Parathyroid adenoma (tissue), 2 donors: Measurements from ENCODE around the gene UNC5C.

Experiments
- H2AFZ ChIP-seq: fragments of 300-600 bp; sonication (generic); one replicate; pipeline ENCODE4 v1.7.0; 2017; ENCODE audit warnings: antibody characterized with exemption, mild to moderate bottlenecking
- H3K27ac ChIP-seq: fragments of 300-600 bp; sonication (generic); one replicate; pipeline ENCODE4 v1.7.0; 2017
- H3K27me3 ChIP-seq: fragments of 300-600 bp; sonication (generic); one replicate; pipeline ENCODE4 v1.7.0; 2017; ENCODE audit warnings: low read length; ENCODE audit not compliant: control insufficient read depth, insufficient read depth
- H3K36me3 ChIP-seq: fragments of 300-600 bp; sonication (generic); one replicate; pipeline ENCODE4 v1.7.0; 2017; ENCODE audit warnings: low read length; ENCODE audit not compliant: control insufficient read depth, insufficient read depth
- H3K4me1 ChIP-seq: fragments of 300-600 bp; sonication (generic); one replicate; pipeline ENCODE4 v1.7.0; 2017; ENCODE audit warnings: control low read depth
- H3K4me2 ChIP-seq: fragments of 300-600 bp; sonication (generic); one replicate; pipeline ENCODE4 v1.7.0; 2017; ENCODE audit warnings: low read length
- H3K4me3 ChIP-seq: fragments of 300-600 bp; sonication (generic); one replicate; pipeline ENCODE4 v1.7.0; 2017; ENCODE audit warnings: low read depth, low read length
- H3K79me2 ChIP-seq: fragments of 300-600 bp; sonication (generic); one replicate; pipeline ENCODE4 v1.7.0; 2017; ENCODE audit warnings: control low read depth
- H3K9ac ChIP-seq: fragments of 300-600 bp; sonication (generic); one replicate; pipeline ENCODE4 v1.7.0; 2017; ENCODE audit warnings: mild to moderate bottlenecking
- H3K9me3 ChIP-seq: fragments of 300-600 bp; sonication (generic); one replicate; pipeline ENCODE4 v1.7.0; 2017; ENCODE audit warnings: low read length; ENCODE audit not compliant: control insufficient read depth
- TF ChIP-seq, protein P1 (sequence below): fragments of 300-600 bp; sonication (generic); IDR thresholded peaks from one replicate; pipeline ENCODE4 v1.7.0; 2017; ENCODE audit warnings: antibody characterized with exemption, mild to moderate bottlenecking
- donor health status: primary hyperparathyroidism.

Gene UNC5C

DNA sequence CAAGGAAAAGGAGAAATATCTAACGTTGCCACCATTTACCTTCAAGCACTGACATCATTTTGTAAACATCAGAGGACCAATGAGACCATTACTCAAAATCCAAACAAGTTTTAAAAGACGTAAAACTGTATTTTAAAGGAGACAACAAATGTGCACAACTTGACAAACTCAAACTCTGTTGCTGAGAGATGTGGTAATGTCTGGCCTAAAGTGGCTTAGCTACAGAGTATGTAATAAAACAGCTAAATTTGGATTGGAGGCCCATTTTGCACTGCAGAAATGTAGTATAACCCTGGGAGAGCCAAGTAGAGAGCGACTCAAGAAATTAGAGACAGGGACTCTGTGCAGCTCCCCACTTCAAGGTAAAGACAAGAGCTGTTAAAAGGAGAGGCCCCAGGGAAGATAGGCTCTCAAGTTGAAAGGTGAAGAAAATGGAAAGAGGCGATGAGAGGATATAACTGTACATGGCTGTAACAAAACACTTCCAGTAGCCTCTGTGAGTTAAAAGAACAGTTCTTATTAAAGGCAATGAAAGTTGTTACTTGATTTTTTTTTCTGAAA lies 20.3 kb downstream of the UNC5C start:
- TF ChIP-seq, protein P1, sequence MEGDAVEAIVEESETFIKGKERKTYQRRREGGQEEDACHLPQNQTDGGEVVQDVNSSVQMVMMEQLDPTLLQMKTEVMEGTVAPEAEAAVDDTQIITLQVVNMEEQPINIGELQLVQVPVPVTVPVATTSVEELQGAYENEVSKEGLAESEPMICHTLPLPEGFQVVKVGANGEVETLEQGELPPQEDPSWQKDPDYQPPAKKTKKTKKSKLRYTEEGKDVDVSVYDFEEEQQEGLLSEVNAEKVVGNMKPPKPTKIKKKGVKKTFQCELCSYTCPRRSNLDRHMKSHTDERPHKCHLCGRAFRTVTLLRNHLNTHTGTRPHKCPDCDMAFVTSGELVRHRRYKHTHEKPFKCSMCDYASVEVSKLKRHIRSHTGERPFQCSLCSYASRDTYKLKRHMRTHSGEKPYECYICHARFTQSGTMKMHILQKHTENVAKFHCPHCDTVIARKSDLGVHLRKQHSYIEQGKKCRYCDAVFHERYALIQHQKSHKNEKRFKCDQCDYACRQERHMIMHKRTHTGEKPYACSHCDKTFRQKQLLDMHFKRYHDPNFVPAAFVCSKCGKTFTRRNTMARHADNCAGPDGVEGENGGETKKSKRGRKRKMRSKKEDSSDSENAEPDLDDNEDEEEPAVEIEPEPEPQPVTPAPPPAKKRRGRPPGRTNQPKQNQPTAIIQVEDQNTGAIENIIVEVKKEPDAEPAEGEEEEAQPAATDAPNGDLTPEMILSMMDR = no peak
- no peak overlapping the region for H3K9ac ChIP-seq
- H2AFZ ChIP-seq = no peak overlapping the region
- no peak overlapping the region for H3K4me3 ChIP-seq
- no peak overlapping the region for H3K4me2 ChIP-seq
- H3K36me3 ChIP-seq = no peaks in the 10 kb centered on the region
- no peaks in the 10 kb centered on the region for H3K79me2 ChIP-seq
- H3K9me3 ChIP-seq = no peaks in the 10 kb centered on the region
- no peaks in the 10 kb centered on the region for H3K27me3 ChIP-seq
- no peaks in the 10 kb centered on the region for H3K4me1 ChIP-seq
- no peak overlapping the region for H3K27ac ChIP-seq

DNA sequence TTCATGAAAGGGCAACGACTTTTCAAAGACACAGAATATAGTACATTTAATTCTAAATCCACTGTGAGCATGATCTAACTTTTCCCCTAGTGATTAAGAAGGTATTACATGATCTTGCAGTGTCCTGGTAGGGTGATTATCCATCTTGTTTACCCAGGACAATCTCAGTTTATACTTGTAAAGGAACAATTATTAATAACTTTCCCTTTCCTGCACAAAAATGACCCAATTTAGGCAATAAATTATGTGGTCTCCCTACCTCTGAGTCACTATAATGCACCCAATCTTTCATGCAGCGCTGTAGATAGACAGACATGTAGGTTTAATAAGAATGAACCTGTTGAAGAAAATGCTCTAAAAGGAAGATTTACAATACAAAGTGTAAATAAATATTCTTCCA lies 22.7 kb downstream of the UNC5C start:
- Histone ChIP-seq H2AFZ (no peak overlapping the region), H3K4me2 (no peak overlapping the region), H3K79me2 (no peaks in the 10 kb centered on the region), H3K36me3 (no peaks in the 10 kb centered on the region), H3K9me3 (no peaks in the 10 kb centered on the region), H3K4me3 (no peak overlapping the region), H3K9ac (no peak overlapping the region), H3K4me1 (no peaks in the 10 kb centered on the region), H3K27me3 (no peaks in the 10 kb centered on the region), H3K27ac (no peak overlapping the region)
- TF ChIP-seq, protein P1 = no peak

DNA sequence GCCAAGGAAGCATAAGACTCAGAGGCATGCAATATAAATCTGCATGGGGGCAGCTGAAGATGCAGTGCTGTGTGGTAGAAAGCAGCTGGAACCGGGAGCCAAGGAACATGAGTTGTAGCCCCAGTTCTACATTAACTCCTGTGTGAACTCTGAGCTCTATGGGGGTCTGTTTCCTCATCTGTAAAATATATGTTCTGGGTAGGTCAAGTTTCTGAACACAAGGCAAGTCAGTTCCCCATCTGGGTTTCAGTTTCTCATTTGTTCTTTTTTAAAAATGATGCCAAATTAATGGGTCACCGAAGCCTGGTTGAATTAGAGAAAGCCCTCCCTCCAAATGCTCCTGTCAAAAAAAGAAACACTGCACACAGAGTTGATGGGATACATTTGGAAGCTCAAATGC lies 24.0 kb downstream of the UNC5C start:
- Histone ChIP-seq H2AFZ (no peak overlapping the region), H3K79me2 (no peaks in the 10 kb centered on the region), H3K36me3 (no peaks in the 10 kb centered on the region), H3K4me1 (no peaks in the 10 kb centered on the region), H3K4me2 (no peak overlapping the region), H3K27me3 (no peaks in the 10 kb centered on the region), H3K27ac (no peak overlapping the region), H3K4me3 (no peak overlapping the region), H3K9me3 (no peaks in the 10 kb centered on the region), H3K9ac (no peak overlapping the region)
- TF ChIP-seq, protein P1 = no peak

DNA sequence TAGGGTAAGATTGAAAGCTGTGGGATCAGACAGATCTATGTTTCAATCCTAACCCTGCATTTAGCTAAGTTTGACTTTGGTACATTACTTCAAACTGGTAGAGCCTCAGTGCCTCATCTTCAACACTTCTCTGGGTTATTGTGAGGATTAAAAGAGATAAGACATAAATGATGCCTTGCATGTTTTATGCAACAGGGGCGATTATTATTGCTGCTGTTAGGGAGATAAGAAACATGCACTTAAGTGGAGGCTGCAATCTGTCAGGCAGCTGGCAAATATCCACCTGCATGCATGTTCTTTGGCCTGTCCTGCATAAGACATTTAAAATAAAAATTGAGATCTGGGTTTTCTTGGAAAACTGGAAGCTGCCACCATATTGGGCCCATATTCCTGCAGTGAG lies 24.6 kb downstream of the UNC5C start:
- Histone ChIP-seq H3K36me3 (no peaks in the 10 kb centered on the region), H3K4me3 (no peak overlapping the region), H3K27me3 (no peaks in the 10 kb centered on the region), H3K79me2 (no peaks in the 10 kb centered on the region), H3K27ac (no peak overlapping the region), H3K9me3 (no peaks in the 10 kb centered on the region), H3K4me1 (no peaks in the 10 kb centered on the region), H3K4me2 (no peak overlapping the region), H3K9ac (no peak overlapping the region), H2AFZ (no peak overlapping the region)
- TF ChIP-seq, protein P1 = no peak
